Esophagus mucosa (tissue), 1 donor: ENCODE data around the gene GALNTL6. TPM values are rescaled to one million over a fixed set of nuclear protein-coding genes. Genes with fewer than 3 reads are reported as not detected.
"Not testable (repeated sequence)": the region's sequence is repeated elsewhere in the genome, so short reads cannot be mapped to it uniquely, and the experiment has no call there.

Experiments
- ATAC-seq: fragments of 200-7000 bp; cut with Tn5 transposase; one replicate; pipeline ENCODE4 v1.9.1; 2020
- total RNA-seq: library from RNA; stranded (reverse); gene quantifications from one replicate; pipeline ENCODE4 v1.2.4, GENCODE V29; 2023
- donor health status: DM: yes; HTN: yes; CAD: no.

Gene GALNTL6
- total RNA-seq, 1 donor from 2014 or later: not detected

DNA sequence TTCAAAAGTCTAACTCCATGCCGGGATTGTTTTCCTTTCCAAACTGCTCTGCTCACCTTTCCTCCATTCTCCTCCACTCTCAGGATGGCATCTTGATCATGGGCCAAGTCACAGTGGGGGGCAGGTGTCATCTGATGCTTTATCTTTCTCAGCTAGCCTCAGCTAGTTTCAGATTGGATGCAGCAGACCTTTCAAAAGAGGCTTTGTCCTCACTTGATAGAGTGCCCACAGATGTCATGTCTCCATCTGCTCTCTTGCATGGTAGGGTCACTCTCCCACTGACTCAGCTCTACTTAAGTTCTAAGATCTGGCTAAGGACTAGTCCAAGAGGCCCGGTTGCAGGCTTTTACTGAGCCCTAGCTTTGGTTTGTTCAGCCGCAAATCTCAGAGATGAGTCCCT lies 1013.7 kb downstream of the GALNTL6 start:
- ATAC-seq: no peak

- no peak for ATAC-seq
These were observed 1017.1 kb downstream of the GALNTL6 start for GRCh38 chr4:172830295-172830764.

- ATAC-seq: no peak
These were observed 1023.5 kb downstream of the GALNTL6 start for GRCh38 chr4:172836661-172837060.

GRCh38 chr4:172838111-172838510 lies 1024.9 kb downstream of the GALNTL6 start:
- no peak for ATAC-seq

DNA sequence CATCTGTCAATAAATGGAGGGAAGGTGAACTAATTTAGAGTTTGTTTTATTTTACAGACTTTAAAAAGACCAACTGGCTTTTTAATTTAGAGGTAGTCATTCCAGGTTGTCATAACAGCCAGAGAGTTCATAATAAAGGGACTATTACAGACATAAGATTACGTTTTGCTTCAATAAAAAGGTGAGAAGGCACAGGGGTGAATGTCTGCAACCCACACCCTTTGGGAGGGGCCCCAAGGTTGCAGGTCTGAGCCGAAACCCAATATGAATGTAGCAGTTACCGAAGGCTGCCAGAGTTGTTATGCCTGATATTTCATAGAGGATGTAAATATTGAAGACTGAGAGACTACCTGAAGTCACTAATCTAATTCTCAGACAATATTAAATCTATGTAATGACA lies 1025.7 kb downstream of the GALNTL6 start:
- ATAC-seq: no peak

GRCh38 chr4:172842779-172843178 lies 1029.6 kb downstream of the GALNTL6 start:
- no peak for ATAC-seq

DNA sequence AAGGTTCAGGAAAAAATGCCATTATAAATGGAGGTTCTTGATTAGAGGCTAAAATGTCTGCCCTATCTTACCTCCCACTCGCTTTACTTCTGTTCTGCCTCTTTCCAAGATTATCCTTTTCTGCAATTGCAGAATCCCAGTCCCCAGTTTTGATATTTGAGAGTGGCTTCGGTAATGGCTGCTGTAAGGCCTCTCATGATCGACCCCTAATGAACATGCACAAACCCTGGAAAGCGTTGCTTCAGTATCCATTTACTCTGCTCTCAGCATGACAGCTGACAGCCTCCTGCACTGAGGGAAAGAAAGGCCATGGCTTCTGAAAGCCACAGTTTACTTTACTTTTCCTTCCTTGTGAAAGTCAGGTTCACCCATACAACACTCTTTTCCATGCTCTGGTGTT lies 1030.0 kb downstream of the GALNTL6 start:
- ATAC-seq: no peak

DNA sequence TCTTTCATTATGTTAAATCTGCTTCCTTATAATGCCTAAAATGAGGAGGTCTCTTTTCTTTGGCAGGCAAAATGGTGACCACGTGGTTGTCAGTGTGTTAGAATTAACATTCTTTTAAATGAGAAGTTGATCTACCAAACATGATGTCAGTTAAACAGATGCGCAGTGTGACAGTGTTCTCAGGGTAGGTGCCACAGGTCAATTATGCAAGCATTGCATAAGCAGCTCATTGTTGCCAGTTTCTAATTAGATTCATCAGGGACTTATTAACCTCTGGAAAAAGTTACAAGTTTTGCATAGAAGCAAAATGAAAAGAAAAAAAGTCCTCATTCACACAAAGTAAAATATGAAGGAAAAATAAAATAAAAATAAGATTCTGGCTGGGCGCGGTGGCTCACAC lies 1031.4 kb downstream of the GALNTL6 start:
- no peak for ATAC-seq

GRCh38 chr4:172845281-172845680 lies 1032.1 kb downstream of the GALNTL6 start:
- ATAC-seq: no peak

DNA sequence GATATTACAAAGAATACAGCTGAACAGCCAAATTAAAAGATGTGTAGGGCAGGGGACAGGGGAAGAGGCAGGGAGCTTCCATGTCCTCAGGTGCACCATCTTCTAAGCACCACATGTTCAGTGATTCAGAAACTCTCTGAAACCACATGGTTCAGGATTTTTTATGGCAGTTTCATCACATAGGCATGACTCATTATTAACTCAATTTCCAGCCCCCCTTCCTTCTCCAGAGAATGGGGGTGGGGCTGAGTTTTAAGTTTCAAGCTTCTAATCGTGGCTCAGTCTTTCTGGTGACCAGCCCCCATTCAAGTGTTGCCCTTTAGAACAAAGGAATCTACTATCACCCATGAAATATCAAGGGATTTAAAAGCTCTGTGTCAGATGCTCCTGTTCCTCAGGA lies 1037.6 kb downstream of the GALNTL6 start:
- no peak for ATAC-seq

- ATAC-seq: no peak
These were observed 1038.3 kb downstream of the GALNTL6 start for GRCh38 chr4:172851534-172851933.

GRCh38 chr4:172857026-172857425 lies 1043.8 kb downstream of the GALNTL6 start:
- no peak for ATAC-seq

GRCh38 chr4:172858731-172859230 lies 1045.6 kb downstream of the GALNTL6 start:
- no peak for ATAC-seq

DNA sequence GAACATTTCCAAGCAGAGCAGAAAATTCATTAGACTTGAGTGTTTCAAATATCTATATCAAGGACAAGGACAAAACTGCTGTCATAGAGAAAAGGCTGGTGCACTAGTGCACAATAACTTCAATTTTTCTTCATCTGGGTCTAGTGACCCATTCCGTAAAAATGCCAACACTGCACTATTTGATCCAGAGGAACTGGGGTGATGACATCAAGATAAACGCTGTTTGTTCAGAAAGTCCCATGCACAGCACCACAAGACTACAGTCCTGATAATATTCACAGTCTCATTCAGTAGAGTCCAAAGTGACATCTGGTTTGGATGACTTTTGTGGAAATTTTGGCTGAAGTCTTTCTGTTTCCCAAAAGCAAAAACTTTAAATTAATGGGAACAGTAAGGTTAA lies 1051.9 kb downstream of the GALNTL6 start:
- ATAC-seq: no peak

- ATAC-seq: no peak
These were observed 1052.4 kb downstream of the GALNTL6 start for GRCh38 chr4:172865531-172866127.

DNA sequence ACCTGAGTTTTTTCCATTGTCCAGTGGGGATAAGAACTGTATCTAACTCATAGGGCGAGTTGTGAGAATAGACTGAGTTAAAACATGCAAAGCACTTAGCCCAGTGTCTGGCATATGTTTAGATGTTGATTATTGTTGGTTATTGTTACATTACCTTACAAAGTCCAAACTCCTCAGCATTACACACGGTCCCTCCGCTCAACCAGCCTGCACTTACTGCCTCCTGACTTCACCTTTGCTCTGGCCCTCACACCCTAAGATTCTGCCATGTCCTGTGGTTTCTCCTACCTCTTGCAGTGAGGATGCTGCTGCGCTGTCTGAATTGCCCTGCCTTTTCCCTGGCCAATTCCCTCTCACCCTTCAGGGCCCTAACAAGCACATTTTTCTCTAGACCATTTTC lies 1053.2 kb downstream of the GALNTL6 start:
- ATAC-seq: no peak

GRCh38 chr4:172867835-172868234 lies 1054.6 kb downstream of the GALNTL6 start:
- no peak for ATAC-seq

- ATAC-seq: no peak
These were observed 1055.1 kb downstream of the GALNTL6 start for GRCh38 chr4:172868271-172868670.

DNA sequence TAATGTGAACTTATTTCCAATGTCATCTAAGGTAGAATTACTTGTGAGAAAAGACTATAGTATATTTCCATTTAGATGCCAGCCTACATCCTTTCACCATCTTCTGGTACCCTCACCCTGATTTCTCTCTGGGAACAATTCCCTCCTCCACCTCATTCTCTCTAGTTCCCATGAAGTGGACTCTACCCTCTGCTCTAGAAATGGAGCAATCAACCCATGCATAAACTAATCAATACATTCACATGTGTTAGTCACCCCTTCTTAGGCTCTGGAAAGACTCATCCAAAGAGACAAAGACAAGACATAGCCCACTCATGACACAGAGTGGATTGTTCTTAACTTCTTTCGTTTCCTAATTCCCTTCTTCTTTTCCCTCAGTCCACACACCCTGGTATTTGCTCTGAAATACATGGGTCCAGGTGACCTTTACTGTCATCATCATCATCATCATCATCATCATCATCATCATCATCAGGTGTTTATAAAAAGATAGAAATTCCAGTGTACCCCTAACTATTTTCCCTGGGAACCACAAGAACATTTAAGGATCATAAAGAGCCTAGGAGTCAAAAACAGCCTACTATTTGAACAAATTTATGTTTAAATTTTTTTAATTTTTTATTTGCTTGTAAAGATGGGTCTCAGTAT lies 1056.5 kb downstream of the GALNTL6 start:
- ATAC-seq: no peak

DNA sequence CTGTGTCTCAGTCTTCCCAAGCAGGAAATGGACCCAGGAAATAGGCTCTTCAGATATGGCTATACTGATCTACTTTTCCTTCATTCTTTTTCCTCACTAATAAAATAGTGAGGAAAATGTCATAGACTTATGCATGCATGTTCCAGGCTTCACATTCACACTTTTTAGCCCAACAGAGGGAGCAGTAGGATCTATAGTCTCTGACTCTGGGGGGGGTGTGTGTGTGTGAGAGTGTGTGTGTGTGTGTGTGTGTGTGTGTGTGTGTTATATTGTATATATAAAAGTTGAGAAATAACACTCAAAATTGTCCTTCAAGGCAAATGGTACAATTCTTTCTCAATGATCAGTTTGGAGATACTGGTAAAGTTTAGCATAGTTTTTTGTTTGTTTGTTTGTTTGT lies 1058.2 kb downstream of the GALNTL6 start:
- ATAC-seq: no peak

DNA sequence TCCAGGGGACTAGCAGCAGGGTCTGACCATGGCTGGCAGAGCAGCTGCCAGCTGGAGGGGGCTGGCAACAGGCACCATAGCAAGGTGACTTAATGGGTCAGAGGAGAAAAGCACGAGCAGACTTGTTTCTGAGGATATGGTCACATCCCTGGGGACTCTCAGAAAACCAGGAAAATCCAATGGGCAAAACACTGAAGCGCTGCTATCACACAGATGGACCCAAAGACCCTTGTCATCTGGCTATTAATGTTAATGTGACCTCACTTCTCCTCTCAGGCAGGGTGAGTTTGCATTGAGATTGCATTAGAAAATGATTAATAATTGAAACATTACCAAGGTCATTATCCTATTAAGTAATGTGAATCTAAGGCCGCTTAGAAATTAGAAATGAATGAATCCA lies 1061.7 kb downstream of the GALNTL6 start:
- ATAC-seq: no peak

DNA sequence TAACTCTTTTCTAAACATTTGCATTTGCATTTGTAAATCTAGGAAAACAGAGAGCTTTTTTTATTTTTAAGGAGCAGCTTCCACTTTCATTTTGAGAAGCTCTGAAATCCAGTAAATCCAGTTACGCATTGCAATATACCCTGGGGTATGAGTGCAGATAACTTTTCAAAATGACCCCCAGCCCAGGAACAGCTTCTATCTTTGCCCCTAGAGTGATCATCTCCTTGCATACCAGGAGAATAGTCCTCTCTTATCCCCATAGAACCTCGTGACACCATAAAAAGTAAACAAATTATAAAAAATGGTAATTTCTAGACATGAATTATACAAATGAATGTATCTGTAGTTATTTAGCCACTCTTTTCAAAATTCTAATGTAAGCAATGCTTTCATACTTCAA lies 1063.2 kb downstream of the GALNTL6 start:
- ATAC-seq: no peak

DNA sequence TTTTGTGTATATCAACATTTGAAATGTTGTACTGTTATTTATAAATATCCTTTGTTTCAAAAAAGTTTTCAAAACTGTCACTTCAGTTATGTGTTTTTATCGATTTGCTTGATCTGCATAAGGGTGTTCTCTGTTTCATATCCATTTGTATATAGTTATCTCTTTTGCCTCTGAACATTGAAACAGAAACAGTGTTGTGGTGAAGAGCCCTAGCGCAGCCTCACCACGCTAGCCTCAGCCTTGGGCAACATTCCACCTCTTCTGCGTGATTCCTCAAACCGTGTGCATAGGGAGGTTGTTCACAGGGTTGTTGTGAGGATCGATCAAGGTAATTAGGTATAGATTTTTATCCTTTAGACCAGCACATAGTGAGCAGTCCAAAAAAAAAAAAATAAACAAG lies 1068.4 kb downstream of the GALNTL6 start:
- no peak for ATAC-seq

GRCh38 chr4:172887358-172887757 lies 1074.2 kb downstream of the GALNTL6 start:
- not testable (repeated sequence) for ATAC-seq
